GM18868 (cell line): Measurements from ENCODE around the gene PROX2.

Experiments
- ATAC-seq: cut with Tn5 transposase; IDR thresholded peaks from one replicate; pipeline ENCODE4 v1.9.1; 2021; ENCODE audit warnings: mild to moderate bottlenecking, moderate library complexity; ENCODE audit not compliant: unreplicated experiment

Gene PROX2

DNA sequence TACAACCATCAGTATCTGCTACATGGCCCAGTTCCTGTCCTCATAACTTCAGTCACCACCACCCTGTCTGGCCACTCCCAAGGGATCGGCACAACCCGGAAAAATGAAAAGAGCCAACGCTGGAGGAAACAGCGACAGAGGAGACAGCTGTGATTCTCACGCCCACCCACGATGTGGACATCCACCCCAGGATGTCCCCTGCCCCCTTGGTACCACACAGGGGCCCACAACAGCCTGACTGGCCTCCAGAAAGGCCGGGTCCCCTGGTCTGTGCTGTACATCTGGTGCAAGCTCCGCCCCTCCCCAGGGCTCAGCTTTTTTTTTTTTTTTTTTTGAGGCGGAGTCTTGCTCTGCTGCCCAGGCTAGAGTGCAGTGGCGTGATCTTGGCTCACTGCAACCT is 34.6 kb upstream of the PROX2 start:
- ATAC-seq, result no peak

GRCh38 chr14:74909911-74910310 is 34.0 kb upstream of the PROX2 start:
- no peak for ATAC-seq

GRCh38 chr14:74909501-74909900 is 33.6 kb upstream of the PROX2 start:
- no peak for ATAC-seq

- no peak for ATAC-seq
These were observed 33.0 kb upstream of the PROX2 start for GRCh38 chr14:74908861-74909341.

- no peak for ATAC-seq
These were observed 31.8 kb upstream of the PROX2 start for GRCh38 chr14:74907744-74908143.

GRCh38 chr14:74906925-74907521 is 31.1 kb upstream of the PROX2 start:
- ATAC-seq, result no peak

DNA sequence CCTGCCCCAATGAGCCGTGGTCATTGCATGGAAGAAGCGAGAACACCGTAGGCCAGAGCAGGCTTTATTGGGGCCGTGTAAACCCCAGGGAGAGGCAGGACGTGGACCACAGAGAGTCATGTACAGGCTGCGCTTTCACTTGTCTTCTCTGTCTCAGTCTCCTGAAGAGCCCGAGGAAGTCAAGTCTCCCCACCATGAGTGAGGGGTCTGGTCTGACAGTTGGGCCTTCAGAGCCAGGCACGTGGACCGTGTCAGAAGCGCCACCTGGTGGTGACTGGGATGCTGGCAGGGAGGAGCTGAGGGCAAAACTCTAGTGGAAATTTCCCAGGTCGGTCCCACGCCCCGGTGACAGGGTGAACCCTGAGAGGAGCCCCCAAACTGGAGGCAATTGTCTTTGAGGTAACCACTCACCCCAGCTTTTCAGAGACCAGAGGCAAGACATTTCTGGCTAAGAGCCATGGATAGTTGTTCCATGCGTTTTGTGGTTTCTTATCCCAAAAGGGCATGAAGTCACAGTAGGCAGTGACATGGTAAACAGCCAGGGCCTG is 29.7 kb upstream of the PROX2 start:
- no peak for ATAC-seq

DNA sequence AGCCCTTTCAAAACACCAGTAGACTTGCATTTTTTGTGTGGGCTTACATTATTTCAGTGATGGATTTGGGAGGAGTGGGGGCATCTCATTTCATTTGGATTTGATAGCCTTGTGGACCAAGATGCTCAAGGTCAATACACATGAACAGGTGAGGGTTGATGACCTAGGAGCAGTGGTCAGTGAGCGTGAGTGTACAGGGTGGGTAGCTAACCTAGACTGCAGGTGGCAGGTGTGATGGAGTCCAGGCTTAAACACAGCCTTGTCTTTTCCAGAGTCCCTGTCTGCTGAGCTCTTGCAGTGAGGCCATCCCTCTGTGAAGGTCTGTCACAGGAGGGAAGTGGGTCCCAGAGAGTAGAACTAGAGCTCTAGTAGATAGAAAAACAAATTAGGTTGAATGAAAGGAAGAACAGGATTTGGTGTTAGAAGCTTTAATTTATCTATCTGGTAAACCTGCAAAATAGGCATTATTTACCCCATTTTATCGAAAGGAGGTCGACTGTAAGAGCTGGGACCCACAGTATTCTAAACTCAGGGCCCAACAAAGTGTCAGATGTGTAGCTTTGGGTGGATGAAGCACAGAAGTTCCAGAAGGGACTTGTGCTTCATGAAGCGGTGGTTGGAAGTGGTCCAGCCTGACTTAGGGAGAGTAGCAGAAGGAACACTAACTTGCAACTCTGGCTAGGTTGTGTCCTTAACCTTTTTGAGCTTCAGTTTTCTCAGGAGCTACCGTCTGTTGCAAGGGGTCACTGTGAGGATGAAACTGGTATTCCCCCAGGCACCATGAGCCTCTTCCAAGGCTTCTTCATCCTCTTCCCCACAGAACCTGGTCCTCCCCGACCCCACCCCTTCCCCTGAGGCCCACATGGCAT is 28.9 kb upstream of the PROX2 start:
- ATAC-seq, result no peak

DNA sequence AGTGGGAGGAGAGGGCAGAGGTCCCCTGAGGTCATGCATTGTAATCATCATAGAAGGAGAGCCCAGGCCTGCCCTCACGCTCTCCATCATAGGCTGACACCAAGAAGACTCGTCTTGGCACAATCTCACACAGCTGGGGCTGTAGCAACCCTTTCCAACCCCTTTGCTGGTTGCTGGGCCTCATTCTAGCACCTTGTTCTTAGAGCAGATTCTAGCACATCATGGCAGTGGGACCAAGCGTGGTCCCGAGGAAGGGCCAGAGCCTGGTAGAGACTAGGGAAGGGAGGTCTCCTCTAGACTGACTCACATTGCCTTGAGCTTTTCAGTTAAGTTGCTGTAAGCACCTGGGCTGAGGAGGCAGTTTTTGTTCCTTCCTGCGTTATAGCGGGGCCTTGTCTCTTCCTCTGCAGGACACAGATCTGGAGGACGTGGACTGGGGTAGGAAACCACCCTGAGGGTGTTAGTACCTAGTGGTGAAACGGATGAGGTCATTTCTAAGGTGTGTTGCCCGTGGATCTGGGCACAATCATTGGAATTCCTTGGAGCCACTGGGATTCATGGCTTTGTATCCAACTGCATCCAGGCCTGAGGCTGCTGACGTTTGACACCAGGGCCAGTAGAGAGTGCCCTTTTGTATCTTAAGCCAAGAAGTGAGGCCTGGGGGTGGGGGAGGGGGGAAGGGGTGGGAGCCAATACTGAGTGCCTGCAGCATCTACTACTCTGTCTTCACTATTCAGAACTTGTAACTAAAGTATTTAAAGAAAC is 27.2 kb upstream of the PROX2 start:
- ATAC-seq, result no peak

DNA sequence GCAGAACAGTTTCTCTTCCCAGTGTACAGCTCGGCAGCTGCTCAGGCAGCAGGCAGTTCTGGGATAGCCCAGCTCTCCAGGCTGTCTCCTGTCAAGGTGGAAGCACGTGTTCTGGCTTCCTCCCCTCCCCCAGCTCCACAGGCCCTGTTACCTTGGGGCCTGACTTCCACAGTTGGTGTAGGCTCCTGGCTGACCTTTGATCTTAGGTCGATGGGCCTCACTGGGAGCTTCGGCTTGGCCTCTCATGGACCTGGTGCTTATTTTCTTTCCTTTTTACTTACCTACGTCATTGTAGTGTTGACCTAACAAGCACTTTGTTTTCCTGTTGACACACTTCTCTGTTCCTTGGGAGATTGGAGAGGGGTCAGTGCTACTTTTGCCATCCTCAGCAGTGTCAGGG is 22.7 kb upstream of the PROX2 start:
- ATAC-seq, result no peak

DNA sequence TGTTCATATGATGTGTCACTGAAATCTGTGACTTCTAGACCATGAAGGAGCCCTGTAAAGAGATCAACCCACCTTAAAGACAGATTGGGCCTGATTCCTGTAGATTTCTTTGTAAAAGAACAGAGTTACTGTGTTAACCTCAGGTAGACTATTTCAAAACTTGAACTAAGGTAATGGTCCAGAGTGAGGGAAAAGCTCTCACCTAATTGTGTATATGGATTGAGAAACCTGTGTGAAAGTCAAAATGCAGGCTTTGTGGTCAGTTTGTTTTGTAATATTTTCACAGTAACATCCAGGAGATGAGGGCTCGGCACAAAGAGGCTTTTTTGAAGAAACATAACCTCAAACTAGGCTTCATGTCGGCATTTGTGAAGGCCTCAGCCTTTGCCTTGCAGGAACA is 22.1 kb upstream of the PROX2 start:
- no peak for ATAC-seq

DNA sequence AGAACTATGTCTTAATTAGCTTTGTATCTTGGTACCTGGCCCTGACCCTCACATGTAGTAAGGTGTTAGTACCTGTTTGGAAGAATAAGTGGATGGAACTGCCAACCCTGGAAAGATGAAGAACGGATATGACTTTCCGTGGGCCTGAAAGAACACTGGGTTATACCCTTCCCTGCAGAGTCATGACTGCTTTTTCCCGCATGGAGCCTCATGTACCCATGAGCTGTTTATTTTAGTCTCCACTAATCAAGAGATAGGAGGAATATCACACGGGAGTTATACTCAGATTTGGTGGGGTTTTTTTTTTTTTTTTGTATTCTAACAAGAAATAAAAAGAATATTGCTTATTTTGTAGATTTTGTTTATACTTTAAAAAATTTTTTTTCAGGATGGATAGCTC is 21.7 kb upstream of the PROX2 start:
- ATAC-seq, result no peak

- ATAC-seq, result no peak
These were observed 20.5 kb upstream of the PROX2 start for GRCh38 chr14:74896400-74896799.

DNA sequence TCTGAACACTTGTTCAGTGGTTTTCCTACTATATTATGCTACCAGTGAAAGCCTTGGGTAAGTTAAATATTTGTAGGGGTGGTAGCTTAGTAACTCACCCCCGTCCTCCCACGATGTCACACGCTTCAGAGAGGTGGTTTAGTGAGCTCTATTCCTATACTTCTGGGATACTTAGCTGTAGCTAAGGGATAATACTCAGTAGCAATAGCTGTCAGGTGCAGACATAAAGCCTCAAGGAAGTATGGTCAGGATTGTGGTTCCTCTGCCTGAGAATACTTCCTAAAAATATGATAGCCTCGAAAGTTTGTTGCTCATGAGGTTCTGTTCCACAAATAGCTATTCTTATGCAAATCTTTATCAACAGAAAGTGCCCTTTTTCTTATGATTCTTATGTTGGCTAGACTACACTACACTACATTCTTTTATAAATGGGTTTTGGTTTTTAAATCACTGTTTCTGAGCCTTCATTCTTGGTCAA is 17.7 kb upstream of the PROX2 start:
- no peak for ATAC-seq

- ATAC-seq, result no peak
These were observed 16.8 kb upstream of the PROX2 start for GRCh38 chr14:74892745-74893144.

DNA sequence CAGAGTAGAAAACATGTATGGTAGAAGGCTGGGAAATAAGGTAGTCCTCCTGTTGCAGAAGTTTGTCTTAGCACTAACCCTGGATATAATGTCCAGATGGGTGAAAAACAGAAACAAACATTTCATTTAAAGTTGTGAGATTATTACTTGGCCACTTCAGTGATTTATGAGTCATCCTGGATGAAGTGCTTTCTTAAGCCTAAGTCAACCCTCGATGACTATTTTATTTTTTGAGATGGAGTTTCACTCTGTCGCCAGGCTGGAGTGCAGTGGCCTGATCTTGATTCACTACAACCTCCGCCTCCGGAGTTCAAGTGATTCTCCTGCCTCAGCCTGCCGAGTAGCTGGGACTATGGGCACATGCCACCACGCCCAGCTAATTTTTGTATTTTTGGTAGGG is 15.9 kb upstream of the PROX2 start:
- ATAC-seq, result no peak

GRCh38 chr14:74890262-74890661 is 14.3 kb upstream of the PROX2 start:
- ATAC-seq, result no peak

DNA sequence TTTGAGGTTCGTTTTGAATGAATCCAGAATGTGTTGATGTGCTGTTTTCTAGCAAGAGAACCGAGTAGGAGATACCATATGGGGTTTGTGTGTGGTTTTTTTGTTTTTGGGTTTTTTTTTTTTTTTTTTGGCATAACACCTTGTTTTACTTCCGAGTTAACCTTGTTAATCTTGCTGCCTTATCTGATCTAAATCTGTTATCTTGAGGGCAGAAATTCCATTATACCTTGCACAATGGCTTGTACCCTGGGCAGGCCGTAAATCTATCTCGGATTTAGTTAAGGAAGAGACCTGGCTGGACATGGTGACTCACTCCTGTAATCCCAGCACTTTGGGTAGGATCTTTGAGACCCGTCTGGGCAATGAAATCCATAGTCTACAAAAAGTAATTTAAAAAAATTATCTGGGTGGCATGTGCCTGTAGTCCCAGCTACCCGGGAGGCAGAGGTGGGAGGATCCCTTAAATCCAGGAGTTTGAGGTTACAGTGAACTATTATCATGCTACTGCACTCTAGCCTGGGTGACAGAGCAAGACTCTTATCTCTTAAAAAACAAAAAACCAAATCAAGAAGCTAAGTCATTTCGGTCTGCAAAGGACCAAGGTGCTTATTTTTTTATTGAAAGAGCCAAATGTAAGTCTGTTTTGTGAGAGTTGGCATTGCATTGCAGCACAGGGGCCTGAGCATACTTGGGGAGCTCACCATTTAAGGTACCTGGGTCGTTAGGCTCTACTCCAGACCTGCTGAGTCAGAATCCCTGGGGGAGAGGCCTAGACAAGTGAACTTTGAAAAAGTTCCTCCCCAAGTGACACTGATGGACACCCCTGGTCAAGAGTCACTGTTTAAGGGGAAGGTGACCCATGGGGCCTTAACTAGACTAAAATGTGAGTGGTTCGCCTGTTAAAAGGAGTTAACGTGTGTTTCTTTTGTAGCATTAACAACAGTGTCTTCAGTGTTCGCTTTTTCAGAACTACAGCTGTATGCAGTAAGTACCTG is 12.5 kb upstream of the PROX2 start:
- no peak for ATAC-seq

- no peak for ATAC-seq
These were observed 10.1 kb upstream of the PROX2 start for GRCh38 chr14:74886001-74886400.
